Measurements from ENCODE around the gene SPTLC1.

The SPTLC1 gene

DNA sequence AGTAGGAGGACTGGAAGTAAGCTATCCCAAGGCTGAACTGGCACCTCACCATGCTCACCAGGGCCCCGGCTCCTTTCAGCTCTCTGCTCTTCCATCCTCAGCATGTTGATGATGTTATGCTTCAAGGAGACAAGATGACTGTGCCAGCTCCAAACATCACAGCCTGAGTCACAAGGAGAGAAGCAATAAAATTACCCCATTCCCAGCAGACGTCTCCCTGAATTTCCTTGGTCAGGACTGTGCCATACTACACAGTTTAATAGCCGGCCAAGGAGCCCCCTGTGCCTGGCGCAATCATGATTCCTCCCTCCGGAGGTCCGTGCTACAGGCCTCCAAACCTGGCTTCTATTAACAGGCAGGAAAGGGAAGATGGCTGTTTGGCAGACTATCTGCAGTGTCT is 114.0 kb downstream of the SPTLC1 start:
- H3K4me1 ChIP-seq (ENCODE audit: insufficient read depth, low read length) = no peaks in the 10 kb centered on the region
- no peak overlapping the region for H3K4me3 ChIP-seq (ENCODE audit: low read length)
- no peak overlapping the region for H2AFZ ChIP-seq (ENCODE audit: low read depth, low read length)
- H3K36me3 ChIP-seq (ENCODE audit: insufficient read depth, low read length) = no peaks in the 10 kb centered on the region
- no peaks in the 10 kb centered on the region for H3K27me3 ChIP-seq (ENCODE audit: insufficient read depth, low read length)
- H3K9me3 ChIP-seq (ENCODE audit: low read length) = peaks cover 2% of the 10 kb centered on the region

DNA sequence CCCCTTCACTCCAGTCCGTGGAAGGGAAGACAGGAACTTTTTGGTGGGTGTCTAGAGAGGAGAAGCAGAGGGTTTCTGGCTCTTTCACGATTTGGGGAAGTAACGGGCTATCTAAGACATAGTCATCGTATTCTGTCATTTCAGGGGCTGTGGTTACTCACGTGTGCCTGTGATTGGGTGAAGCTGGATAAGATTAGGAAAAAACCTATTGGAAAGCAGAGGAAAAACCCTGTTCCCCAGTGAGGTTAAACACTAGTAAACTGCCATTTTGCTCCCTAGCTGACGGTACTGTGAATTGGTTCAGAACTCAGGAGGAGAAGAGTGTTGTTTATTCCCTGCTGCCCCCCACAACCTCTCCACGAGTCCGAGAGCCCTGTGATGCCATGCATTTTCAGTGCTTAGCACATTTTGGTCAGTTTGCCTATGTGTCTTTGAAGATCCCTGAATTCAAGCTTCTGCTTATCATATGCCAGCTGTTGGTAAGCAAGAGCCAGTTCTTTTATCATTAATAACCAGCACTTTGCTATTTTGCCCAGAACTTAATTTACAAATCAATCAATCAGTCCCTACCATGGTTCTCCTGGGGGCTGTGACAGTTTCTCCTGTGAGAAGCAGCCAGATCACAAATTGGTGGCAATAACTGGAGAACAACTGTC is 120.1 kb downstream of the SPTLC1 start:
- Histone ChIP-seq H3K27me3 (ENCODE audit: insufficient read depth, low read length) (no peaks in the 10 kb centered on the region), H3K9me3 (ENCODE audit: low read length) (no peaks in the 10 kb centered on the region), H3K36me3 (ENCODE audit: insufficient read depth, low read length) (no peaks in the 10 kb centered on the region), H2AFZ (ENCODE audit: low read depth, low read length) (no peak overlapping the region), H3K4me1 (ENCODE audit: insufficient read depth, low read length) (peaks cover 7% of the 10 kb centered on the region), H3K4me3 (ENCODE audit: low read length) (no peak overlapping the region)

DNA sequence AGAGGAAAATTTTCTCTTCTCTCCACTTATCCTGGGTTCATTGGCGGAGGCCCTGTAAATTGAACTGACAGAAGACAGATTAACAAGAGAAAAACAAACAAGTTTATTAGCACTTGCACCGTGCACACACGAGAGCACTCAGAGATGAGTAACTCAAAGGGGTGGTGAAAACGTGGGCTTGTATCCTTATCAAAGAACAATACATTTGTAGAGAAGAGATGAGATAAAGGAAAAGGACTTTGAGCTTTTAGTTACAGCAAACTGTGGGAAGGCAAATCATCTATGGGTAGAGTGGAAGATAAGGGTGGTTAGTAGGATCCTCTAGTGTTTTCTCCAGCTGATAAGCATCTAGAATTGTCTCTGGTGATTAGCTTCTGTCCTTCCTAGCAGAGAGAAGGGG is 120.8 kb downstream of the SPTLC1 start:
- no peaks in the 10 kb centered on the region for H3K27me3 ChIP-seq (ENCODE audit: insufficient read depth, low read length)
- H3K4me1 ChIP-seq (ENCODE audit: insufficient read depth, low read length) = peaks cover 7% of the 10 kb centered on the region
- H2AFZ ChIP-seq (ENCODE audit: low read depth, low read length) = no peak overlapping the region
- no peaks in the 10 kb centered on the region for H3K9me3 ChIP-seq (ENCODE audit: low read length)
- no peak overlapping the region for H3K4me3 ChIP-seq (ENCODE audit: low read length)
- H3K36me3 ChIP-seq (ENCODE audit: insufficient read depth, low read length) = no peaks in the 10 kb centered on the region

DNA sequence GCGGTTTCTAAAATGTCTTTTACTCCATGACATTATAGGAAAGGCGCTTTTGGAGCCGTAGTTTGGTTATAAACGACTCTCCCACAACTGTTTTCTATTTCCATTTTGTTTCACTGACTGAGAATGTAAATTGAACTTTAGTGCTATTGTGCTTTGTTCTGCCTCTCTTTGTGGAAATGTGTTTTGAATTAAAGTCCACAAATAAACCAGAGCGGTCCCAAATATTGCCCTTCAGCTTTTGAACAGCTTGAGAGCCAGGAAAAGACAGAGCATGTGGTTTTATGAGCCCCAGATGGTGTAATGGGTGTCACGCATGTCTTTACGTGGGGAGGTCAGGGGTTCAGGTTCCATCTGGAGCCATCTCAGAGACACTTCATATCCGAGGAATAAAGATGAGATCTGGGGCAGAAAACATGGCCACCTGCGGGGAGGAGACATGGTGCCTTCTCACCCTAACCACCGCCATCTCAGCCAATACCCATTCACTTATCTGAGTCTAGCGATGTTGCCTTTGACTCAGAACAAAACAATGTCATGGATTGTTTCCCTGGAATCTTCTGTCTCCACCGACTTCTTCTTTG is 122.7 kb downstream of the SPTLC1 start:
- no peaks in the 10 kb centered on the region for H3K9me3 ChIP-seq (ENCODE audit: low read length)
- no peaks in the 10 kb centered on the region for H3K36me3 ChIP-seq (ENCODE audit: insufficient read depth, low read length)
- no peak overlapping the region for H3K4me3 ChIP-seq (ENCODE audit: low read length)
- H3K4me1 ChIP-seq (ENCODE audit: insufficient read depth, low read length) = peaks cover 7% of the 10 kb centered on the region
- H3K27me3 ChIP-seq (ENCODE audit: insufficient read depth, low read length) = no peaks in the 10 kb centered on the region
- H2AFZ ChIP-seq (ENCODE audit: low read depth, low read length) = no peak overlapping the region

DNA sequence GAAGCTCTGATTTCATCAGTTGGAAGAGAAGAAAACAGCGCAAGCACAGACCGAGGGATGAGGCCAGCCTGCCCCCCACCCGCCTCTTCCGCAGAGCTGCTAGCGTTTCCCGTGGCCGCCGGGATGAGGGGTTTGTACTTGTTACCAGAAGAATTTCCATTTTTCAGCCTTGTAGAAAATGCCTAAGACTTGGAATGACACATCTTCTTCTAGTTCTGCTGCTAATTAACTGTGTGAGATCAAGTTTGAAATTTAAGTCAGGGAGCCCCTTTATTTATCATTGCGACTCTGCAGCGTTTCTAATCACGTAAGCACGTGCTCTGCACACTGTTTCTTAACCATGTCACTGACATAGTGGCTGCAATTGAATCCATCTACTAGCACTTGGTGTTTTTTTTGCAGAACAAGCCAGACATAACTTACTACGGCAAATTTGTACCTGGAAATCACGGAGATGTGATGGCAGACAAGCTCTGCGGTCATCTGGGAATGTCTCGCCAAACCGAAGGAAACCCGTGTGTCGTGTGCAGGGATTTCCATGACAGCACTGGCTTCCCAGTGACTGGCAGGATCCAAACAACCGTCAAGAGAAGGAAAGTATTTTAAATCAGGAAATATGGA is 123.4 kb downstream of the SPTLC1 start:
- Histone ChIP-seq H3K4me1 (ENCODE audit: insufficient read depth, low read length) (peaks cover 7% of the 10 kb centered on the region), H3K36me3 (ENCODE audit: insufficient read depth, low read length) (no peaks in the 10 kb centered on the region), H2AFZ (ENCODE audit: low read depth, low read length) (no peak overlapping the region), H3K4me3 (ENCODE audit: low read length) (no peak overlapping the region), H3K27me3 (ENCODE audit: insufficient read depth, low read length) (no peaks in the 10 kb centered on the region), H3K9me3 (ENCODE audit: low read length) (no peaks in the 10 kb centered on the region)

DNA sequence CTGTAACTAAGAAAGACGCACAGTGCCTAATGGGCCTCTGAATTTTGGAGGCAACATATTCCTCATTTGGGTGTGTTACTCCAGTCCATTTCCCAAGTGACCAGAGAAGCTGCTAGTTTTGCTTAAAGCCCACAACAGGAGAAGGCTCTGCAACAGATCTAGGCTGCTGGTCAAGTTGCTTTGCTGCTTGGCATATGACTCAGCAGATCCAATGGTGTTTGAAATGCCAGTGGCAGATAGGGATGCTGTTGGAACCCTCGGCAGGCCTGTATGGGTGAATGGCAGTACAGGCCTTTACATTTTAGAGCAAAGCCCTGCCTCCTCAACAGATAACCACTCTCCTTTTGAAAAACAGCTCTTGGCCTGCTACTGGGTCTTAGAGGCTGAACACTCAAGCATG is 129.0 kb downstream of the SPTLC1 start:
- no peaks in the 10 kb centered on the region for H3K4me1 ChIP-seq (ENCODE audit: insufficient read depth, low read length)
- no peak overlapping the region for H2AFZ ChIP-seq (ENCODE audit: low read depth, low read length)

DNA sequence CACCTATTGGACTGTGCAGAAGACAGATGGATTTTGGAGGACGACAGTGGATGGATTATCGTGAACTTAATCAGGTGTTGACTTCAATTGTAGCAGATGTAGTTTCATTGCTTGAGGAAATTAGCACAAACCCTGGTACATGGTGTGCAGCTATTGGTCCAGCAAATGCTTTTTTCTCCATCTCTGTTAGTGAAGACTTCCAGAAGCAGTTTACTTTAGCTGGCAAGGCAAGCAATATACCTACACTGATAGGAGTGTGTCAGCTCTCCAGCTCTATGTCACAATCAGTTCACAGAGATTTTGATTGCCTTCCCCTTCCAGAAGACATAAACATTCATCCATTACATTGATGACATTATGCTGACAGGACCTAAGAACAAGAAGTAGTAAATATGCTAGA is 129.5 kb downstream of the SPTLC1 start:
- H3K27me3 ChIP-seq (ENCODE audit: insufficient read depth, low read length) = no peaks in the 10 kb centered on the region

More for the DNA sequence above, 129.0 kb downstream of the SPTLC1 start:
- Histone ChIP-seq H3K27me3 (ENCODE audit: insufficient read depth, low read length) (no peaks in the 10 kb centered on the region), H3K9me3 (ENCODE audit: low read length) (no peaks in the 10 kb centered on the region), H3K36me3 (ENCODE audit: insufficient read depth, low read length) (no peaks in the 10 kb centered on the region), H3K4me3 (ENCODE audit: low read length) (no peak overlapping the region)

More for the DNA sequence above, 129.5 kb downstream of the SPTLC1 start:
- Histone ChIP-seq H2AFZ (ENCODE audit: low read depth, low read length) (no peak overlapping the region), H3K4me3 (ENCODE audit: low read length) (no peak overlapping the region), H3K4me1 (ENCODE audit: insufficient read depth, low read length) (no peaks in the 10 kb centered on the region), H3K36me3 (ENCODE audit: insufficient read depth, low read length) (no peaks in the 10 kb centered on the region), H3K9me3 (ENCODE audit: low read length) (no peaks in the 10 kb centered on the region)
